Hippocampal formation (tissue), 2 donors: ENCODE data around the gene MT4.

ENCODE experiments used
- DNase-seq, 2 donors: peaks; one replicate each; lab custom pipeline; 2025; lab: John Stamatoyannopoulos, UW

Gene MT4

GRCh38 chr16:56564793-56565477, at the start of gene MT4:
MT4 (plus strand) TSS chr16:56565073; CDS start chr16:56565129, 56 bp downstream.
- DNase-seq: no peak

- DNase-seq: no peak
These were observed 49.2 kb upstream of the MT4 start for GRCh38 chr16:56515665-56516064.

- DNase-seq: no peak
These were observed 47.7 kb upstream of the MT4 start for GRCh38 chr16:56517206-56517605.

- no peak for DNase-seq
These were observed 46.4 kb upstream of the MT4 start for GRCh38 chr16:56518425-56518824.

- DNase-seq: peak; percentile 72 to 89
These were observed 45.2 kb upstream of the MT4 start, which contains the start of gene BBS2 for GRCh38 chr16:56519459-56520250. BBS2 (minus strand) TSS chr16:56520024; CDS start chr16:56519862, 162 bp downstream.

- DNase-seq: no peak
These were observed 44.7 kb upstream of the MT4 start for GRCh38 chr16:56520251-56520577.

- no peak for DNase-seq
These were observed 39.6 kb upstream of the MT4 start for GRCh38 chr16:56525236-56525635.

- no peak for DNase-seq
These were observed 34.0 kb upstream of the MT4 start for GRCh38 chr16:56530872-56531271.

GRCh38 chr16:56532714-56533113, 32.2 kb upstream of the MT4 start:
- DNase-seq: no peak

GRCh38 chr16:56534847-56535383, 30.0 kb upstream of the MT4 start:
- no peak for DNase-seq

GRCh38 chr16:56538331-56538730, 26.5 kb upstream of the MT4 start:
- DNase-seq: no peak

GRCh38 chr16:56539656-56540055, 25.2 kb upstream of the MT4 start:
- no peak for DNase-seq

GRCh38 chr16:56542039-56542438, 22.8 kb upstream of the MT4 start:
- DNase-seq: no peak

GRCh38 chr16:56547120-56547948, 17.5 kb upstream of the MT4 start:
- peak; percentile 77 to 96 for DNase-seq

GRCh38 chr16:56547949-56548567, 16.8 kb upstream of the MT4 start:
- peak in 1 of 2 donors; percentile 19 for DNase-seq

GRCh38 chr16:56549161-56549560, 15.7 kb upstream of the MT4 start:
- no peak for DNase-seq

- DNase-seq: no peak
These were observed 15.0 kb upstream of the MT4 start for GRCh38 chr16:56549744-56550385.

GRCh38 chr16:56551796-56552738, 12.8 kb upstream of the MT4 start:
- peak; percentile 83 to 92 for DNase-seq

- no peak for DNase-seq
These were observed 10.4 kb upstream of the MT4 start for GRCh38 chr16:56554441-56554840.
